Osteoblast (primary cell): ENCODE measurements around the gene TBCA. TPM values are rescaled to one million over a fixed set of nuclear protein-coding genes. Genes with fewer than 3 reads are reported as not detected.
"Not testable (repeated sequence)": the region's sequence is repeated elsewhere in the genome, so short reads cannot be mapped to it uniquely, and the experiment has no call there.

Experiments
- DNase-seq: peaks from one replicate; pipeline ENCODE4 v3.0.0; 2011; ENCODE audit warnings: low spot score, mixed read lengths; ENCODE audit not compliant: insufficient read length; ENCODE audit errors: missing footprints
- H2AFZ ChIP-seq: 2 replicates; pipeline ENCODE4 v1.6.0; 2011; ENCODE audit warnings: mild to moderate bottlenecking, low read length
- H3K27ac ChIP-seq: 2 replicates; pipeline ENCODE4 v1.5.1; 2011; ENCODE audit warnings: mild to moderate bottlenecking, low read depth, low read length, moderate library complexity
- H3K27me3 ChIP-seq: 2 replicates; pipeline ENCODE4 v1.6.0; 2012; ENCODE audit warnings: mild to moderate bottlenecking, control low read depth, inconsistent platforms, low read length, moderate library complexity; ENCODE audit not compliant: insufficient read depth
- H3K36me3 ChIP-seq: 2 replicates; pipeline ENCODE4 v1.5.1; 2011; ENCODE audit warnings: mild to moderate bottlenecking, low read length, control low read depth, moderate library complexity; ENCODE audit not compliant: insufficient read depth
- H3K4me1 ChIP-seq: 2 replicates; pipeline ENCODE4 v1.5.1; 2011; ENCODE audit warnings: mild to moderate bottlenecking, low read length, control low read depth, moderate library complexity; ENCODE audit not compliant: insufficient read depth
- H3K4me2 ChIP-seq: 2 replicates; pipeline ENCODE4 v1.6.0; 2011; ENCODE audit warnings: mild to moderate bottlenecking, low read length; ENCODE audit not compliant: insufficient read depth
- H3K4me3 ChIP-seq: fragments of 200-600 bp; sonication (generic); 3 replicates; pipeline ENCODE4 v1.5.1; 2012; ENCODE audit warnings: mild to moderate bottlenecking, low read length, inconsistent platforms; ENCODE audit not compliant: insufficient read depth
- H3K79me2 ChIP-seq: 2 replicates; pipeline ENCODE4 v1.6.0; 2012; ENCODE audit warnings: mild to moderate bottlenecking, low read length, control low read depth, inconsistent platforms; ENCODE audit not compliant: insufficient read depth
- H3K9me3 ChIP-seq: 2 replicates; pipeline ENCODE4 v1.5.1; 2011; ENCODE audit warnings: low read depth, low read length, control low read depth
- H4K20me1 ChIP-seq: 2 replicates; pipeline ENCODE4 v1.6.0; 2012; ENCODE audit warnings: mild to moderate bottlenecking, low read length, control low read depth; ENCODE audit not compliant: insufficient read depth
- total RNA-seq: library from RNA; depleted of rRNA; stranded (reverse); fragments of >200 nt; gene quantifications from 2 replicates; pipeline ENCODE4 v1.2.3, GENCODE V29; 2012
- TF ChIP-seq, protein P1 (sequence below): IDR thresholded peaks from 2 replicates; pipeline ENCODE4 v1.5.1; 2011; ENCODE audit warnings: mild to moderate bottlenecking, low read depth, low read length, moderate library complexity; ENCODE audit errors: extremely low read depth

TBCA gene
- total RNA-seq, 1 donor, result 113 TPM

DNA sequence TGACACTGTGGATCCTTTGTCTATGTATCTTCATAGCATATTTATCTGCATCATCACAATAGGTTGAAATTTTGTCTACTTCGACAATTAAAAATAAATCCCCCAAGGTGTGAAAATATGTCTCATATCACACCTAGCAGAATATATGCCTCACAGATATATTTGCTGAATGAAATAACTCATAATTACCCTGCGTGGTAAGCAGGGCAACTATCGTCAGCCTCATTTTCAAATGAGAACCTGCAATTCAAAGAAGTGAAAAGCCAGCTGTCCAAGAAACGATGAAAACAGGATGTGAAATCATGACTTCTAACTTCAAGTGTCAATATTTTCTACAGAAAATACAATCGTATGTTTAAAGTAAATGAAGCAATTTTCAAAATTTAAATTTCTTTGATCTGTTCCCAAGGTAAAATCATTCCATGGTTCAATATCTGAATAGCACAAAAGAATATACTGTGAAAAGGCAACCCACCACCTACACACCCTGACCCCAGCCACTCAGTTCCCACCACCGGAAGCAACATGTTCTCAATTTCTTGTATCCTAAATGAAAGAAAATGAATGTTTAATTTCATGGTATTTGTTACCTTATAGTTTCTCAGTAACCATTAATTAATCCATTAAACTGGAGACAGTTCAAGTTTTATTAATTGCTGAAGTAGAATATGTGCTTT lies 57.1 kb downstream of the TBCA start:
- Histone ChIP-seq H3K4me3 (no peak overlapping the region), H3K79me2 (peaks cover 84% of the 10 kb centered on the region), H3K27me3 (no peaks in the 10 kb centered on the region), H4K20me1 (peaks cover 13% of the 10 kb centered on the region), H3K36me3 (no peaks in the 10 kb centered on the region), H3K27ac (no peak overlapping the region), H2AFZ (no peak overlapping the region), H3K9me3 (no peaks in the 10 kb centered on the region), H3K4me1 (no peaks in the 10 kb centered on the region), H3K4me2 (no peak overlapping the region)
- DNase-seq, result no peak
- TF ChIP-seq, protein P1, sequence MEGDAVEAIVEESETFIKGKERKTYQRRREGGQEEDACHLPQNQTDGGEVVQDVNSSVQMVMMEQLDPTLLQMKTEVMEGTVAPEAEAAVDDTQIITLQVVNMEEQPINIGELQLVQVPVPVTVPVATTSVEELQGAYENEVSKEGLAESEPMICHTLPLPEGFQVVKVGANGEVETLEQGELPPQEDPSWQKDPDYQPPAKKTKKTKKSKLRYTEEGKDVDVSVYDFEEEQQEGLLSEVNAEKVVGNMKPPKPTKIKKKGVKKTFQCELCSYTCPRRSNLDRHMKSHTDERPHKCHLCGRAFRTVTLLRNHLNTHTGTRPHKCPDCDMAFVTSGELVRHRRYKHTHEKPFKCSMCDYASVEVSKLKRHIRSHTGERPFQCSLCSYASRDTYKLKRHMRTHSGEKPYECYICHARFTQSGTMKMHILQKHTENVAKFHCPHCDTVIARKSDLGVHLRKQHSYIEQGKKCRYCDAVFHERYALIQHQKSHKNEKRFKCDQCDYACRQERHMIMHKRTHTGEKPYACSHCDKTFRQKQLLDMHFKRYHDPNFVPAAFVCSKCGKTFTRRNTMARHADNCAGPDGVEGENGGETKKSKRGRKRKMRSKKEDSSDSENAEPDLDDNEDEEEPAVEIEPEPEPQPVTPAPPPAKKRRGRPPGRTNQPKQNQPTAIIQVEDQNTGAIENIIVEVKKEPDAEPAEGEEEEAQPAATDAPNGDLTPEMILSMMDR, result no peak

DNA sequence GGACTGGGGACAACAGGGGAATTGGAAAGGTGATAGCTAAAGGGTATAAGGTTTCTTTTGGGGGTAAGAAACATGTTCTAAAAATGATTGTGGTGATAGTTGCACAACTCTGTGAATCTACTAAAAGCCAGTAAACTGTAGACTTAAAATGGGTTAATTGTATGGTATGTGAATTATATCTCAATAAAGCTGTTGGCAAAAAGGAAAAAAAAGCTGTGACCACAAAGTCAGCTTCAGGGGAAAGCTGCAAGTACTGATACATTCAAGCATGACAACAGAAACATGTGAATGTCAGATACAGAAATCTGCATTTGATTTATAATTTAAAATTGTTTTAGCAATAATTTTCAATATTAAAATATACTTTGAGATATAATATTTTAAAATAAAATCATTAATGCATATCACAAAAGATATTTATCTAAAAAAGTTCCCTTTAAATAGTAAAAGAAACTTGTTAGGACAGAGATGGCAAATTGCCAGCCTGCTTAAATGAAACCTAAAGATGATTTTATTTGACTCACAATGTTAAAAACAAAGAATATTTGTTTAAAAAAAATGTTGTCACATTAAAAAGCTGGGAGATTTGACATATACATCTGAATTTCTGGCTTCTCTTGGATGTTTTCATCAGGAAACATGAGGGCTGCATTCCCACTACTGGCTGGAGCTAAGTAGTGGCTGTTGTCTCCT lies 66.0 kb downstream of the TBCA start:
- H3K79me2 ChIP-seq, result peaks cover 48% of the 10 kb centered on the region
- H3K4me1 ChIP-seq, result no peaks in the 10 kb centered on the region
- no peak overlapping the region for H3K27ac ChIP-seq
- no peak overlapping the region for H2AFZ ChIP-seq
- TF ChIP-seq, protein P1, result no peak
- no peak for DNase-seq
- no peak overlapping the region for H3K4me2 ChIP-seq
- H3K4me3 ChIP-seq, result no peak overlapping the region
- H3K27me3 ChIP-seq, result no peaks in the 10 kb centered on the region
- H3K36me3 ChIP-seq, result peaks cover 27% of the 10 kb centered on the region
- peaks cover 15% of the 10 kb centered on the region for H4K20me1 ChIP-seq
- H3K9me3 ChIP-seq, result no peaks in the 10 kb centered on the region

DNA sequence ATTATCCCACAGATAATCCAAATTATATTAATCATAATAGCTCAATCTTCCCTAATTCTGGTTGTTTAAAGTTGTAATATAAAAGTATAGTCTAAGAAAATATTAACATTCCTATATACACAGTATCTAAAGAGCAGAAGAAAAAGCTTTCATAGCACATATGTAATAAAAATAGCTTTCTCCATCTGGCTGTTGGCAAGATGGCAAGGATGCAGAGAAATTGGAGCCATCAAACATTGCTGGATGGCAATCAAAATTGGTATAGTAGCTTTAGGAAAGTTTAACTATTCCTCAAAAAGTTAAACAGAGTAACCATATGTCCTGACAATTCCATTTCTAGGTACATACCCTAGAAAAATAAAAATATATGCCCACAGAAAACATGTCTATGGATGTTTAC lies 66.8 kb downstream of the TBCA start:
- Histone ChIP-seq H2AFZ (no peak overlapping the region), H4K20me1 (peaks cover 13% of the 10 kb centered on the region), H3K4me1 (no peaks in the 10 kb centered on the region), H3K27ac (no peak overlapping the region), H3K9me3 (no peaks in the 10 kb centered on the region), H3K4me2 (no peak overlapping the region), H3K27me3 (no peaks in the 10 kb centered on the region), H3K4me3 (no peak overlapping the region), H3K36me3 (peaks cover 34% of the 10 kb centered on the region), H3K79me2 (peaks cover 43% of the 10 kb centered on the region)
- DNase-seq, result no peak
- TF ChIP-seq, protein P1, result no peak

DNA sequence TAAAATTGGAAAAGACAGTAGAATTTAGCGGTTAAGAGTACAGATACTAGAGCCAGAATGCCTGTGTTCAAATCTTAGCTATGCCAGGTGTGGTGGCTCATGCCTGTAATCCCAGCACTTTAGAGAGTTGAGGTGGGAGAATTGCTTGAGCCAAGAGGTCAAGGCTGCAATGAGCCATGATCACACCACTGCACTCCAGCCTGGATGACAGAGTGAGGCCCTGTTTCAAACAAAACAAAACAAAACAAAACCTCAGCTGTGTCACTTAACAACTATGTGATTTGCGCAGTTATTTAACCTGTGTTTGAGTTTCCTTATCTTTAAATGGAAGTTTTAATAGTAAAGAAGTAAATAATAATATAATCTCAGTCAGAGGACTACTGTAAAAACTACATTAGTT lies 68.3 kb downstream of the TBCA start:
- Histone ChIP-seq H3K9me3 (no peaks in the 10 kb centered on the region), H3K27ac (no peak overlapping the region), H3K79me2 (peaks cover 42% of the 10 kb centered on the region), H3K4me2 (no peak overlapping the region), H3K4me3 (no peak overlapping the region), H3K27me3 (no peaks in the 10 kb centered on the region), H3K4me1 (no peaks in the 10 kb centered on the region), H4K20me1 (peaks cover 10% of the 10 kb centered on the region), H3K36me3 (peaks cover 43% of the 10 kb centered on the region), H2AFZ (no peak overlapping the region)
- TF ChIP-seq, protein P1, result no peak
- DNase-seq, result no peak

DNA sequence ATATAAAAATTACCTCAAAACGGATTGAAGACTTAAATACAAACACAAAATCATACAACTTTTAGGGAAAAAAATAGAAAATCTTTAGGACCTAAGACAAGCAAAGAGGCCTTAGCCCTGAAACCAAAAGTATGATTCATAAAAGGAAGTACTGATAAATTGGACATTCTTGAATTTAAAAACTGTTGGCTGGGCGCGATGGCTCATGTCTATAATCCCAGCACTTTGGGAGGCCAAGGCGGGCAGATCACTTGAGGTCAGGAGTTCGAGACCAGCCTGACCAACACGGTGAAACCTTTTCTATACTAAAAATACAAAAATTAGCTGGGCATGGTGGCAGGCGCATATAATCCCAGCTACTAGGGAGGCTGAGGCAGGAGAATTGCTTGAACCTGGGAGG lies 76.6 kb downstream of the TBCA start:
- not testable (repeated sequence) for DNase-seq
- H3K79me2 ChIP-seq, result peaks cover 76% of the 10 kb centered on the region

More for the DNA sequence above, 76.6 kb downstream of the TBCA start:
- H2AFZ ChIP-seq, H3K4me2 ChIP-seq, H3K9me3 ChIP-seq, H4K20me1 ChIP-seq, H3K4me3 ChIP-seq, H3K27me3 ChIP-seq, H3K4me1 ChIP-seq: not testable (repeated sequence)
- peak overlapping the region; percentile 23 for H3K27ac ChIP-seq
- H3K36me3 ChIP-seq, result peaks cover 11% of the 10 kb centered on the region
